BLaER1 treated with 17β-estradiol and CSF1 and Interleukin-3, amounts not matched to agents 10 nM and 100 nM (cell line): ENCODE results near the gene E2F2.

ENCODE experiments used
- H3K27ac ChIP-seq, 11 experiments: shearing (Covaris generic); formaldehyde crosslinking; 2 replicates each; pipeline ENCODE4 v1.8.1; 2022
- H3K27me3 ChIP-seq, 11 experiments: shearing (Covaris generic); formaldehyde crosslinking; 2 replicates each; pipeline ENCODE4 v1.8.1; 2022
- H3K36me3 ChIP-seq, 11 experiments: shearing (Covaris generic); formaldehyde crosslinking; 2 replicates each; pipeline ENCODE4 v1.8.1; 2022
- H3K4me1 ChIP-seq, 10 experiments: shearing (Covaris generic); formaldehyde crosslinking; 2 replicates each; pipeline ENCODE4 v1.8.1; 2022
- H3K4me2 ChIP-seq, 11 experiments: shearing (Covaris generic); formaldehyde crosslinking; 2 replicates each; pipeline ENCODE4 v1.8.1; 2022
- H3K4me3 ChIP-seq, 10 experiments: shearing (Covaris generic); formaldehyde crosslinking; 2 replicates each; pipeline ENCODE4 v1.8.1; 2022
- H3K9ac ChIP-seq, 11 experiments: shearing (Covaris generic); formaldehyde crosslinking; 2 replicates each; pipeline ENCODE4 v1.8.1; 2022
- H3K9me3 ChIP-seq, 11 experiments: shearing (Covaris generic); formaldehyde crosslinking; replicated peaks in 1 of 11; 2 replicates each; pipeline ENCODE4 v1.8.1; 2022
- H4K20me1 ChIP-seq, 11 experiments: shearing (Covaris generic); formaldehyde crosslinking; 2 replicates each; pipeline ENCODE4 v1.8.1; 2022
- Cebpa-rat ChIP-seq, 11 experiments: shearing (Covaris generic); IDR thresholded peaks; 2 replicates each; pipeline ENCODE4 v1.8.1; 2022

The E2F2 gene

GRCh38 chr1:23531562-23532094 is 595 bp upstream of the E2F2 start:
- H3K4me3 ChIP-seq, result peak overlapping the region; percentile 53 to 95 (median 82); a peak in 19 of 20 replicates
- no peaks in the 10 kb centered on the region for H3K27me3 ChIP-seq
- peak overlapping the region; percentile 78 to 100 (median 96) for H3K4me2 ChIP-seq
- TF ChIP-seq Cebpa-rat (IDR thresholded peaks at IDR 0.05), result no peak
- H3K4me1 ChIP-seq, result peaks cover 80 to 100% (median 94%) of the 10 kb centered on the region in 10 experiments
- H4K20me1 ChIP-seq, result peaks cover 0 to 18% (median 10%) of the 10 kb centered on the region in 11 experiments; a peak in 8 of 22 replicates
- peak overlapping the region; percentile 52 to 99 (median 97); a peak in 21 of 22 replicates for H3K9ac ChIP-seq
- no peaks in the 10 kb centered on the region for H3K9me3 ChIP-seq
- H3K27ac ChIP-seq, result peak overlapping the region; percentile 12 to 99 (median 98); a peak in 21 of 22 replicates
- H3K36me3 ChIP-seq, result peaks cover 0 to 14% (median 8%) of the 10 kb centered on the region in 11 experiments; a peak in 7 of 22 replicates

DNA sequence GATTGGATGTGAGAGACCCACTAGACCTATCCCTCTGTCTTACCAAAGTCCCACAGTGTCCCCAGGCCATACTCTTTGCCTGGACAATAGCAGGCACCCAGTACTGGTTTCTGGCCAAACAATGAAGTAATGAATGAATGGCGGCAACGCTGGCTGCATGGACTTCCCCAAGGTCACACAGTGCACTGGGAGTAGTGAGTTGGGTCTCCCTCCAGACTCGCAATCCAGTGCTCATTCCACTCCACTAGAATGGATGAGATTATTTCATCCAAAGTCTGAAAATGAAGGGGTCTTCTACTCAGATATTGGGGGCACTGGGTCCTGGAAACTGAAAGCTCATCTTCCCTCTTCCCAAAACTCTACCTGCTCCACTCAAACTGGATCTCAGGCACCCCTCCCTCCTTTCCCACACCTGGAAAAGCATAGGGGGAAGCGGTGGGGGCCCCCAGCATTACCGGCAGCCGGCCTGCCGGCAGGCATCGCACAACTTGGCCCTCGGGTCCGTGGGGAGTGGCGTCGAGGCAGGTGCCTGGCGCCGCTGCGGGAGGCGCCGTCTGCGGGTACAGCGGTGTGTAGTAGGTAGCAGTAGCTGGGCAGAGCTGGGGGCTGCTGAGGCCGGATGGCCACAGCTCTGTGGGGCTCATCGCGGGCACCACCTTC is 816 bp downstream of the E2F2 start:
- peak overlapping the region; percentile 79 to 99 (median 97) for H3K9ac ChIP-seq
- H3K4me3 ChIP-seq, result peak overlapping the region; percentile 62 to 95 (median 88)
- H3K4me2 ChIP-seq, result peak overlapping the region; percentile 92 to 100 (median 98)
- H3K27ac ChIP-seq, result peak overlapping the region; percentile 15 to 99 (median 98); a peak in 21 of 22 replicates
- TF ChIP-seq Cebpa-rat (IDR thresholded peaks at IDR 0.05), result no peak
- peaks cover 0 to 21% (median 11%) of the 10 kb centered on the region in 11 experiments; a peak in 7 of 22 replicates for H3K36me3 ChIP-seq
- H4K20me1 ChIP-seq, result peaks cover 0 to 28% (median 10%) of the 10 kb centered on the region in 11 experiments; a peak in 8 of 22 replicates
- H3K9me3 ChIP-seq, result no peaks in the 10 kb centered on the region
- H3K27me3 ChIP-seq, result no peaks in the 10 kb centered on the region
- peaks cover 85 to 100% (median 94%) of the 10 kb centered on the region in 10 experiments for H3K4me1 ChIP-seq

DNA sequence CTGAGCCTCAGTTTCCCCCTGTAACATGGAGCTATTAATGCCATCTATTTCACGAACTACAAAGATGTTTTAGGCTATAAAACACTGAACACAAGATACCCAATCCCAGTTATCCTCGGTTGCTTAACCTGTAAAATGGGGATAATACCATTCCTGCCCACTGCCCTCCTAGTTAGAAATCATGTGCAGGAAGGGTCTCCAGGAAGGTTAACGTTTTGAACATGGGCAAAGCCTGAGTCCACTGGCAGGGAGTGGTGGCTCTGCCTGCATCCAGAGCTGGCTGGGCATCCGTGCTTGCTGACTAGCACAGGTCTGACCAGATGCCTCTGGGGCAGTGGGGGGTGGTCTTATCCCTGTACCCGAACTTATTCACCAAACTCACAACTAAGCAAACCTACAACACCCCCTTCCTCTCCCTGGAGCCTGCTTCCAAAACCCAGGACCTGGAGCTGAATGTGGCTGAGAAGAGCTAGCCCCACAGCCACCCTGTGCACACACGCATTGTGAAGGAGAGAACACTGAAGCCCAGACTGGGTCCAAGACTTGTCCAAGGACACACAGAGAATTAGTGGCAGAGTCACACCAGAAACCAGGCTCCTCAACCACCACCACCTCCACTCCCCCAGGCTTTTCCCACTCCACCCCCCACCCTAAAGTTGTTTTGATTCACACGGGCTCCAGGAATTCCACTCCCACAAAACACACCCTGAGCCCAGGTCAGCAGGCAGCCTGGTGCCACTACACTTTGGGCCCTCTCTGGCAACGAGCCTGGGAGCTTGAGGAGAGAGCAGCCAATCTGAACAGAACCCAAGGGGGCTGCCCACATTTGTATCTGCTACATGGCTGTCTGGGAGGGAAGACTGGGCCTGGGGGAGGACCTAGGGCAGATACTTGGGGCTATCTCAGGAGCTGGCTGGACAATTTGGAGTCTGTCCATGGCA is 1.6 kb downstream of the E2F2 start:
- H3K4me1 ChIP-seq, result peaks cover 88 to 100% (median 95%) of the 10 kb centered on the region in 10 experiments

GRCh38 chr1:23528250-23528978 is 2.6 kb downstream of the E2F2 start:
- peak overlapping the region; percentile 62 to 95 (median 88); a peak in 19 of 20 replicates for H3K4me3 ChIP-seq
- H3K9ac ChIP-seq, result peak overlapping the region; percentile 68 to 99 (median 97); a peak in 21 of 22 replicates
- peak overlapping the region; percentile 45 to 99 (median 98); a peak in 21 of 22 replicates for H3K27ac ChIP-seq
- no peaks in the 10 kb centered on the region for H3K9me3 ChIP-seq
- H3K4me1 ChIP-seq, result peaks cover 88 to 100% (median 95%) of the 10 kb centered on the region in 10 experiments
- peak in 1 of 11 experiments; percentile 54; a peak in 1 of 22 replicates for TF ChIP-seq Cebpa-rat (IDR thresholded peaks at IDR 0.05)
- peaks cover 0 to 32% (median 20%) of the 10 kb centered on the region in 11 experiments; a peak in 9 of 22 replicates for H3K36me3 ChIP-seq
- H3K27me3 ChIP-seq, result no peaks in the 10 kb centered on the region
- H4K20me1 ChIP-seq, result peaks cover 0 to 31% (median 13%) of the 10 kb centered on the region in 11 experiments; a peak in 8 of 22 replicates
- peak overlapping the region; percentile 92 to 100 (median 98) for H3K4me2 ChIP-seq

More for the DNA sequence above, 1.6 kb downstream of the E2F2 start:
- peaks cover 0 to 22% (median 11%) of the 10 kb centered on the region in 11 experiments; a peak in 7 of 22 replicates for H3K36me3 ChIP-seq
- H3K4me3 ChIP-seq, result peak overlapping the region; percentile 62 to 95 (median 88)
- H3K27ac ChIP-seq, result peak overlapping the region; percentile 45 to 99 (median 98); a peak in 21 of 22 replicates
- peaks cover 0 to 31% (median 10%) of the 10 kb centered on the region in 11 experiments; a peak in 8 of 22 replicates for H4K20me1 ChIP-seq
- H3K27me3 ChIP-seq, result no peaks in the 10 kb centered on the region
- peak overlapping the region; percentile 92 to 100 (median 98) for H3K4me2 ChIP-seq
- no peak for TF ChIP-seq Cebpa-rat (IDR thresholded peaks at IDR 0.05)
- H3K9me3 ChIP-seq, result no peaks in the 10 kb centered on the region
- H3K9ac ChIP-seq, result peak overlapping the region; percentile 79 to 99 (median 97); a peak in 21 of 22 replicates

DNA sequence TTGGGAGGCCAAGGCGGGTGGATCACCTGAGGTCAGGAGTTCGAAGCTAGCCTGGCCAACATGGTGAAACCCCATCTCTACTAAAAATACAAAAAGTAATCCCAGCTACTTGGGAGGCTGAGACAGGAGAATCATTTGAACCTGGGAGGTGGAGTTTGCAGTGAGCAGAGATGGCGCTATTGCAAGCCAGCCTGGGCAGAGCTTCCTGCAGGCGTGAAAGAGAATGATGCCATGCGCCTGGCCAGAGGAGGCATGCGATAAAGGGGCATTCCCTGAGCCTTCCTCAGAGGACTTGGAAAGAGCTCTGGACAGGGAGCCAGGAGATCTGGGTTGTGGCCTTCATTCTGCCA is 3.2 kb downstream of the E2F2 start:
- Histone ChIP-seq H3K9me3 (no peaks in the 10 kb centered on the region), H3K4me2 (peak overlapping the region; percentile 92 to 100 (median 98)), H3K27ac (peak overlapping the region in 10 of 11 experiments; percentile 77 to 99 (median 98); a peak in 20 of 22 replicates), H3K27me3 (no peaks in the 10 kb centered on the region), H4K20me1 (peaks cover 0 to 31% (median 13%) of the 10 kb centered on the region in 11 experiments; a peak in 8 of 22 replicates), H3K9ac (peak overlapping the region in 10 of 11 experiments; percentile 10 to 99 (median 97); a peak in 19 of 22 replicates), H3K4me3 (peak overlapping the region in 8 of 10 experiments; percentile 79 to 95 (median 89); a peak in 16 of 20 replicates), H3K4me1 (peaks cover 88 to 100% (median 95%) of the 10 kb centered on the region in 10 experiments), H3K36me3 (peaks cover 0 to 38% (median 26%) of the 10 kb centered on the region in 11 experiments; a peak in 11 of 22 replicates)
- no peak for TF ChIP-seq Cebpa-rat (IDR thresholded peaks at IDR 0.05)

- H3K4me2 ChIP-seq, result peak overlapping the region; percentile 92 to 100 (median 98)
- peak overlapping the region in 8 of 10 experiments; percentile 79 to 95 (median 89); a peak in 16 of 20 replicates for H3K4me3 ChIP-seq
- H3K27ac ChIP-seq, result peak overlapping the region in 10 of 11 experiments; percentile 77 to 99 (median 98); a peak in 21 of 22 replicates
- H3K36me3 ChIP-seq, result peaks cover 0 to 43% (median 31%) of the 10 kb centered on the region in 11 experiments; a peak in 14 of 22 replicates
- peaks cover 0 to 31% (median 13%) of the 10 kb centered on the region in 11 experiments; a peak in 8 of 22 replicates for H4K20me1 ChIP-seq
- H3K27me3 ChIP-seq, result no peaks in the 10 kb centered on the region
- H3K4me1 ChIP-seq, result peaks cover 88 to 100% (median 95%) of the 10 kb centered on the region in 10 experiments
- H3K9ac ChIP-seq, result peak overlapping the region in 10 of 11 experiments; percentile 10 to 99 (median 97); a peak in 18 of 22 replicates
- no peak for TF ChIP-seq Cebpa-rat (IDR thresholded peaks at IDR 0.05)
- H3K9me3 ChIP-seq, result no peaks in the 10 kb centered on the region
Observed at GRCh38 chr1:23527366-23527765, 3.7 kb downstream of the E2F2 start.

- H3K27me3 ChIP-seq, result no peaks in the 10 kb centered on the region
- H3K9me3 ChIP-seq, result no peaks in the 10 kb centered on the region
- peaks cover 87 to 100% (median 94%) of the 10 kb centered on the region in 10 experiments for H3K4me1 ChIP-seq
- peak overlapping the region in 10 of 11 experiments; percentile 77 to 99 (median 98); a peak in 20 of 22 replicates for H3K27ac ChIP-seq
- H4K20me1 ChIP-seq, result peaks cover 0 to 35% (median 18%) of the 10 kb centered on the region in 11 experiments; a peak in 8 of 22 replicates
- peak overlapping the region in 8 of 10 experiments; percentile 79 to 95 (median 89); a peak in 16 of 20 replicates for H3K4me3 ChIP-seq
- peak overlapping the region; percentile 92 to 100 (median 98) for H3K4me2 ChIP-seq
- peak overlapping the region; percentile 10 to 99 (median 97); a peak in 18 of 22 replicates for H3K9ac ChIP-seq
- peaks cover 0 to 52% (median 39%) of the 10 kb centered on the region in 11 experiments; a peak in 19 of 22 replicates for H3K36me3 ChIP-seq
- TF ChIP-seq Cebpa-rat (IDR thresholded peaks at IDR 0.05), result no peak
Observed at GRCh38 chr1:23526329-23527041, 4.5 kb downstream of the E2F2 start.
